Fibroblast of lung (primary cell): ENCODE results near the gene PPIL6. TPM values are rescaled to one million over a fixed set of nuclear protein-coding genes. Genes with fewer than 3 reads are reported as not detected.

ENCODE experiments used
- DNase-seq, 2 donors: peaks; one replicate each; pipeline versions ENCODE4 v3.0.0 to v3.0.0-alpha.2; 2010; ENCODE audit warnings: low read depth in 2 of 2
- H2AFZ ChIP-seq: 2 replicates; pipeline ENCODE4 v1.5.1; 2012; ENCODE audit warnings: low read length, control low read depth, inconsistent platforms
- H3K27ac ChIP-seq: 2 replicates; pipeline ENCODE4 v1.5.1; 2011; ENCODE audit warnings: low read length, control low read depth; ENCODE audit not compliant: insufficient read depth
- H3K27me3 ChIP-seq: 2 replicates; pipeline ENCODE4 v1.5.1; 2011; ENCODE audit warnings: mild to moderate bottlenecking, low read length; ENCODE audit not compliant: control insufficient read depth, insufficient read depth
- H3K36me3 ChIP-seq: 2 replicates; pipeline ENCODE4 v1.5.1; 2011; ENCODE audit warnings: low read length; ENCODE audit not compliant: control insufficient read depth, insufficient read depth
- H3K4me1 ChIP-seq: 2 replicates; pipeline ENCODE4 v1.5.1; 2011; ENCODE audit warnings: low read length; ENCODE audit not compliant: control insufficient read depth, insufficient read depth; ENCODE audit errors: extremely low read depth
- H3K4me2 ChIP-seq: 2 replicates; pipeline ENCODE4 v1.5.1; 2011; ENCODE audit warnings: low read length, control low read depth; ENCODE audit not compliant: insufficient read depth; ENCODE audit errors: extremely low read depth
- H3K4me3 ChIP-seq, 4 experiments: fragments of 200-600 bp in 1 of 4; sonication (generic) in 1 of 4; replicated peaks in 1 of 4; 2 replicates each; pipeline ENCODE4 v1.5.1; 2011 to 2016; ENCODE audit warnings: low read length in 4 of 4, low read depth in 3 of 4, mild to moderate bottlenecking in 3 of 4, control low read depth in 2 of 4, inconsistent platforms in 1 of 4, mixed read lengths in 1 of 4; ENCODE audit not compliant: insufficient read depth in 1 of 4; ENCODE audit errors: control extremely low read depth in 1 of 4
- H3K79me2 ChIP-seq: 2 replicates; pipeline ENCODE4 v1.5.1; 2012; ENCODE audit warnings: mild to moderate bottlenecking, low read length, inconsistent platforms; ENCODE audit not compliant: control insufficient read depth, insufficient read depth
- H3K9ac ChIP-seq: 2 replicates; pipeline ENCODE4 v1.5.1; 2011; ENCODE audit warnings: mild to moderate bottlenecking, low read length, control low read depth; ENCODE audit not compliant: insufficient read depth
- H3K9me3 ChIP-seq: 2 replicates; pipeline ENCODE4 v1.5.1; 2012; ENCODE audit warnings: low read depth, low read length; ENCODE audit not compliant: control insufficient read depth, insufficient read depth
- H4K20me1 ChIP-seq: 2 replicates; pipeline ENCODE4 v1.5.1; 2011; ENCODE audit warnings: low read length; ENCODE audit not compliant: control insufficient read depth, insufficient read depth; ENCODE audit errors: extremely low read depth
- EZH2 ChIP-seq: IDR thresholded peaks from 2 replicates; pipeline ENCODE4 v1.5.1; 2012; ENCODE audit warnings: low read length, control low read depth, mild to moderate bottlenecking; ENCODE audit errors: missing control alignments
- polyA plus RNA-seq, 2 donors: library from polyadenylated mRNA; depleted of rRNA in 1 of 2; stranded (reverse) in 1 of 2; unstranded in 1 of 2; fragments of >200 nt; gene quantifications; 2 replicates each; pipeline ENCODE4 v1.2.1, GENCODE V29; 2011 to 2012; ENCODE audit warnings: missing spikeins in 1 of 2
- total RNA-seq: library from RNA; depleted of rRNA; stranded (reverse); fragments of >200 nt; gene quantifications from 2 replicates; pipeline ENCODE4 v1.2.1, GENCODE V29; 2014
- TF ChIP-seq, protein P1 (sequence below), 2 donors: IDR thresholded peaks in 1 of 2; conservative IDR thresholded peaks in 1 of 2; 1 replicate in 1 of 2; 2 replicates in 1 of 2; pipeline ENCODE4 v1.5.1; 2011 to 2012; ENCODE audit warnings: low read length in 2 of 2, control low read depth in 1 of 2, inconsistent platforms in 1 of 2, low read depth in 1 of 2, mild to moderate bottlenecking in 1 of 2

Gene PPIL6
- total and polyA plus RNA-seq, 2 donors (not counting 1 experiment from before 2014, with no cell fraction given), result 0.78 to 5.0 TPM

DNA sequence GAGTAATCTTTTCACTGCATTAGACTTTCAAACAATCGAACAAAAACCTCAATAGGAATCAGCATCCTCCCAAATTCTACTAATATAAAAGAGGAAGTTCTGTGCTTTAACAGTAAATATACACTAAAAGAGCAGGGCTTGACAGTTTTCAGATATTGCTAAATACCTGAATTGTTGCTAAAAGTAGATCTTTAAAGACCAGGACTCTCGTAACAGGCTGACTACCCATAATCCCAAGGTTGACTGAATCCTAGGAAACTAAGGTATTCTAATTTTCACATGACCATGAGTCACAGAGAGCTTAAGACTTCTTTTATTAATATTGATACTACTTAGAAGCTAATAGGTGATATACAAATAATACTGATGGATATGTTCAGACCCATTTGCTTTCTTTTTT is 68.3 kb downstream of the PPIL6 start:
- Histone ChIP-seq H3K27ac (no peak overlapping the region), H3K4me3 (no peak overlapping the region), H3K4me1 (no peaks in the 10 kb centered on the region), H3K36me3 (peaks cover 10% of the 10 kb centered on the region), H4K20me1 (no peaks in the 10 kb centered on the region), H3K9ac (no peak overlapping the region), H3K27me3 (no peaks in the 10 kb centered on the region), H2AFZ (no peak overlapping the region), H3K9me3 (no peaks in the 10 kb centered on the region), H3K4me2 (no peak overlapping the region), H3K79me2 (peaks cover 18% of the 10 kb centered on the region)
- TF ChIP-seq, protein P1, sequence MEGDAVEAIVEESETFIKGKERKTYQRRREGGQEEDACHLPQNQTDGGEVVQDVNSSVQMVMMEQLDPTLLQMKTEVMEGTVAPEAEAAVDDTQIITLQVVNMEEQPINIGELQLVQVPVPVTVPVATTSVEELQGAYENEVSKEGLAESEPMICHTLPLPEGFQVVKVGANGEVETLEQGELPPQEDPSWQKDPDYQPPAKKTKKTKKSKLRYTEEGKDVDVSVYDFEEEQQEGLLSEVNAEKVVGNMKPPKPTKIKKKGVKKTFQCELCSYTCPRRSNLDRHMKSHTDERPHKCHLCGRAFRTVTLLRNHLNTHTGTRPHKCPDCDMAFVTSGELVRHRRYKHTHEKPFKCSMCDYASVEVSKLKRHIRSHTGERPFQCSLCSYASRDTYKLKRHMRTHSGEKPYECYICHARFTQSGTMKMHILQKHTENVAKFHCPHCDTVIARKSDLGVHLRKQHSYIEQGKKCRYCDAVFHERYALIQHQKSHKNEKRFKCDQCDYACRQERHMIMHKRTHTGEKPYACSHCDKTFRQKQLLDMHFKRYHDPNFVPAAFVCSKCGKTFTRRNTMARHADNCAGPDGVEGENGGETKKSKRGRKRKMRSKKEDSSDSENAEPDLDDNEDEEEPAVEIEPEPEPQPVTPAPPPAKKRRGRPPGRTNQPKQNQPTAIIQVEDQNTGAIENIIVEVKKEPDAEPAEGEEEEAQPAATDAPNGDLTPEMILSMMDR (conservative IDR thresholded peaks at IDR 0.05 in 1 of 2, IDR thresholded peaks at IDR 0.05 in 1 of 2; ENCODE audit: low read depth in 1 of 2, low read length in 2 of 2), result no peak
- no peak for TF ChIP-seq EZH2
- DNase-seq, result peak in 1 of 2 donors; percentile 33

DNA sequence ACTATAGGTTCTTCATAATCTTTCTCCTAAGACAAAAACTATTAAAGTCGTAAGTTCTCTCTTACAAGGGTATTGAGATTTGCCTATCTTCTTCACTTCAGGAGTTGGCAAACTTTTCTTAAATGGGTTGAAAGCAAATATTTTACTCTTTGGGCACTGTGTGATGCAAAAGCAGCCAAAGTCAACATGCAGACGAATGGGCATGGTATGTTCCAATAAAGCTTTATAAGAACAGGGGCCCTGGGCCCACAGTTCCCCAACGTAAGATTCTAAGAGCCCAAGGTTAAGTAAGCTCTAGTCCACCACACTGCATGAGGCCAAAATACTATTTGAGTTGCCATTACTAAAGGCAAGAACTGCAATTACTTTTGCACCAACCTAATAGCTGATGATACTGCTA is 69.6 kb downstream of the PPIL6 start:
- TF ChIP-seq EZH2, result no peak
- TF ChIP-seq, protein P1 (conservative IDR thresholded peaks at IDR 0.05 in 1 of 2, IDR thresholded peaks at IDR 0.05 in 1 of 2; ENCODE audit: low read depth in 1 of 2, low read length in 2 of 2), result no peak
- Histone ChIP-seq H3K27me3 (no peaks in the 10 kb centered on the region), H4K20me1 (no peaks in the 10 kb centered on the region), H3K9ac (no peak overlapping the region), H3K27ac (no peak overlapping the region), H3K79me2 (peaks cover 9% of the 10 kb centered on the region), H2AFZ (no peak overlapping the region), H3K36me3 (peaks cover 5% of the 10 kb centered on the region), H3K4me1 (no peaks in the 10 kb centered on the region), H3K4me3 (no peak overlapping the region), H3K9me3 (no peaks in the 10 kb centered on the region), H3K4me2 (no peak overlapping the region)
- DNase-seq, result no peak

DNA sequence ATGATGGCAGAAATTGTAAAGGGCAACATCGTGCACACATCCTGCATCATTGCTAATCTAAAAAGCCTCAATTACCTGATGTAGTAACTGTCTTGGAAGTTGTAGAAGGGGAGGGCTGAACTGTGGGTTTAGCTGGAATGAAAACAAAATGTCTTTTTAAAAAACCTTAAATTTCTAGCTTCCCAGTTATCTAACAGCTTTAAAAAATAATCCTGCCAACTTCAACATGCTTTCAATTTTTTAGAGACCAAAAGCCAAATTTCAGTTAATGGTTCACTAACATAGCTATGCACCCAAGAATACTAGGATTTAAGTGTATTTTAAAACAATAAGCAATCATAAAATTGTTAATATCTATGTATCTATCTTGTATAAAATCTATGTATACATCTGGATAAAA is 70.1 kb downstream of the PPIL6 start:
- Histone ChIP-seq H3K27ac (no peak overlapping the region), H2AFZ (no peak overlapping the region), H3K4me3 (no peak overlapping the region), H3K9ac (no peak overlapping the region), H3K36me3 (peaks cover 5% of the 10 kb centered on the region), H3K4me1 (no peaks in the 10 kb centered on the region), H3K79me2 (peaks cover 9% of the 10 kb centered on the region), H4K20me1 (no peaks in the 10 kb centered on the region), H3K27me3 (no peaks in the 10 kb centered on the region), H3K4me2 (no peak overlapping the region), H3K9me3 (no peaks in the 10 kb centered on the region)
- peak in 1 of 2 donors; percentile 12 for DNase-seq
- TF ChIP-seq, protein P1 (conservative IDR thresholded peaks at IDR 0.05 in 1 of 2, IDR thresholded peaks at IDR 0.05 in 1 of 2; ENCODE audit: low read depth in 1 of 2, low read length in 2 of 2), result no peak
- no peak for TF ChIP-seq EZH2
